ENCODE data around the gene WDR74. TPM values are rescaled to one million over a fixed set of nuclear protein-coding genes. Genes with fewer than 3 reads are reported as not detected.

WDR74 gene
- total and polyA plus RNA-seq, 9 of the 15 experiments (the other 6 are each of a cell fraction or from before 2014, with no cell fraction given): 32.7 to 210 (median 114) TPM

- TF ChIP-seq ZNF263 (CRISPR knock-in tag; IDR thresholded peaks at IDR 0.05; ENCODE audit: borderline replicate concordance) (no peak; the same call in 1 of the 2 replicates), TFAP4 (CRISPR knock-in tag; IDR thresholded peaks at IDR 0.05; ENCODE audit: borderline replicate concordance) (no peak; the same call in none of the 2 replicates), GABPB1 (CRISPR knock-in tag; IDR thresholded peaks at IDR 0.05) (no peak; the same call in 1 of the 2 replicates), ARID3A (IDR thresholded peaks at IDR 0.05; ENCODE audit: borderline replicate concordance, low read depth, low read length) (peak; percentile 31; the same call in 1 of the 2 replicates), PYGO2 (tag; IDR thresholded peaks at IDR 0.05) (no peak), SRSF9 (IDR thresholded peaks at IDR 0.05; ENCODE audit: borderline replicate concordance, low read depth, low read length) (no peak), EZH2 (IDR thresholded peaks at IDR 0.05; ENCODE audit: borderline replicate concordance, low read depth, low read length) (no peak), CLOCK (CRISPR knock-in tag; IDR thresholded peaks at IDR 0.05; ENCODE audit: borderline replicate concordance) (no peak), MBD1 (CRISPR knock-in tag; IDR thresholded peaks at IDR 0.05) (no peak), ELK1 (CRISPR knock-in tag; IDR thresholded peaks at IDR 0.05) (no peak), SMAD2 (IDR thresholded peaks at IDR 0.05; ENCODE audit: low read depth, low read length) (no peak), JUNB (CRISPR knock-in tag; conservative IDR thresholded peaks at IDR 0.05) (no peak), MAFF (IDR thresholded peaks at IDR 0.05; ENCODE audit: low read length) (peak; percentile 13; the same call in 1 of the 2 replicates), KAT2B (IDR thresholded peaks at IDR 0.05; ENCODE audit: low read depth, low read length) (no peak), ZNF507 (tag; conservative IDR thresholded peaks at IDR 0.05) (no peak), FOXA1 (IDR thresholded peaks at IDR 0.05; ENCODE audit: borderline replicate concordance) (no peak), NFRKB (IDR thresholded peaks at IDR 0.05; ENCODE audit: low read depth) (no peak)
Measured at GRCh38 chr11:62850911-62851806, 11.8 kb upstream of the WDR74 start (continued).

Measured in K562 (cell line).